NT2/D1 (cell line): Measurements from ENCODE around the gene SLC37A1.
"Not testable (repeated sequence)": the region's sequence is repeated elsewhere in the genome, so short reads cannot be mapped to it uniquely, and the experiment has no call there.

ENCODE experiments used
- DNase-seq: peaks from one replicate; pipeline ENCODE4 v3.0.0-alpha.2; 2011; ENCODE audit warnings: low read depth, low spot score
- H3K27me3 ChIP-seq: 2 replicates; pipeline ENCODE4 v1.6.0; 2011; ENCODE audit warnings: mild to moderate bottlenecking; ENCODE audit not compliant: insufficient read length, insufficient read depth
- H3K36me3 ChIP-seq: 2 replicates; pipeline ENCODE4 v1.6.1; 2011; ENCODE audit warnings: mild to moderate bottlenecking, low read length, mixed read lengths; ENCODE audit not compliant: insufficient read depth, insufficient read length
- H3K4me1 ChIP-seq: 2 replicates; pipeline ENCODE4 v1.5.1; 2011; ENCODE audit not compliant: insufficient read depth, insufficient read length
- H3K4me3 ChIP-seq: 2 replicates; pipeline ENCODE4 v1.5.1; 2011; ENCODE audit warnings: low read depth; ENCODE audit not compliant: insufficient read length
- H3K9ac ChIP-seq: 2 replicates; pipeline ENCODE4 v1.6.0; 2011; ENCODE audit warnings: low read depth; ENCODE audit not compliant: insufficient read length
- H3K9me3 ChIP-seq: 2 replicates; pipeline ENCODE4 v1.5.1; 2011; ENCODE audit warnings: mild to moderate bottlenecking, low read length; ENCODE audit not compliant: insufficient read depth
- SUZ12 ChIP-seq: IDR thresholded peaks from 2 replicates; pipeline ENCODE4 v1.6.1; 2011; ENCODE audit not compliant: insufficient read length, insufficient read depth; ENCODE audit errors: extremely low read depth
- YY1 ChIP-seq: IDR thresholded peaks from 2 replicates; pipeline ENCODE4 v1.6.1; 2011; ENCODE audit not compliant: insufficient read length, insufficient read depth
- ZNF274 ChIP-seq: IDR thresholded peaks from 2 replicates; pipeline ENCODE4 v1.6.1; 2011; ENCODE audit warnings: mild to moderate bottlenecking, low read depth, low read length

Gene SLC37A1

DNA sequence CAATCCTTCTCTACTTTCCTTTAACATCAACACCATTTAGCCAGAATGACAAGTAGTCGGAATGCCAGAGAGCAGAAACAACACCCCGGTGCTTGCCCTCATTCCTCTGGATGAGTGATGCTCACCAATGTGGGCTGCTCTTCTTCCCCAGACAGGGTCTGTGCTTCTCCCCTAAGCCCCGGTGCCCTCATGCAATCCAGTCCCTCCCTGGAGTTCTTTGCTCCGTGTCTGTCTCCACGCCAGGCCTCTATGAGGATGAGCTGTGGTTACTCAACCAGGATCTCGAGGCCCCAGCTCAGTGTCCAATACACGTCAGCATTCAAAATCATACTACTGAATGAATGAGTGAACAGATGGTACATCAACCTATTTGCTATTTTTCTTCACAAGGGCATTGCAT, 110.0 kb downstream of the SLC37A1 start:
- H3K4me1 ChIP-seq, result peaks cover 6% of the 10 kb centered on the region
- peaks cover 24% of the 10 kb centered on the region for H3K27me3 ChIP-seq
- H3K4me3 ChIP-seq, result no peak overlapping the region
- TF ChIP-seq YY1, result no peak
- TF ChIP-seq ZNF274, result no peak
- TF ChIP-seq SUZ12, result no peak
- DNase-seq, result no peak
- no peak overlapping the region for H3K9ac ChIP-seq
- no peaks in the 10 kb centered on the region for H3K36me3 ChIP-seq
- no peaks in the 10 kb centered on the region for H3K9me3 ChIP-seq

DNA sequence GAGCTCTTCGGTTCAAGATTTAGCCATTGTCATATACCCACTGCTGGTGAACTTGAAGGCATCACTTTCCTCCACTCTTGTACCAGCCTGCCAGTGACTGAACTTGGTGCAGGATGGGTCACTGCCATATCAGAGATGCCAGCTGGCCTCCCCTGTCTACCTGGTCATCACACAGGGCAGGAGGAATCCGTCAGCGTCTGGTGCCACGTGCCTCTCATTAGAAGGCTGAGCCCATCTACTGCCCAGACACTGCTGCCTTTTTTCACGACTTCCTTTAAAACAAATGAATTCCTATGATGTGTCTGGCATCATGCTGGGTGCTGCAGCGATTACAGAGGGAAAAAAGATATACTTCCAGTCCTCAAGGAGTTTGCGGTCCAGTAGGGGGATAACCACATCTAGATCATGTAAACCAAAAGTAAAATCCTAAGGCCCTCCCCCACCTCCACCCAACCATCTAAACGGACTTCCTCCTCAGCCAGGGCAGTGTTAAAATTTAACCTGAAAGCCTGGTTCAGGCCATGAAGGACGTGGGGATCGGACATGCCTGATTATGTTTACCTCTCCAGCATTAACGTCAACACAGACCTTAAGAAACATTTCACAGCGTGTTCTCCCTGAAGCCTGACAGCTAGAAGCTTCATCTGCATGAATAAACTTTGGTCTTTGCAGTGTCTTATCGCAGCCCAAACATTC, 110.6 kb downstream of the SLC37A1 start:
- H3K27me3 ChIP-seq, result peaks cover 23% of the 10 kb centered on the region
- no peaks in the 10 kb centered on the region for H3K36me3 ChIP-seq
- TF ChIP-seq SUZ12 (no peak), YY1 (no peak), ZNF274 (no peak)
- H3K9me3 ChIP-seq, result no peaks in the 10 kb centered on the region
- H3K9ac ChIP-seq, result no peak overlapping the region
- no peak overlapping the region for H3K4me3 ChIP-seq
- H3K4me1 ChIP-seq, result peaks cover 6% of the 10 kb centered on the region
- no peak for DNase-seq

DNA sequence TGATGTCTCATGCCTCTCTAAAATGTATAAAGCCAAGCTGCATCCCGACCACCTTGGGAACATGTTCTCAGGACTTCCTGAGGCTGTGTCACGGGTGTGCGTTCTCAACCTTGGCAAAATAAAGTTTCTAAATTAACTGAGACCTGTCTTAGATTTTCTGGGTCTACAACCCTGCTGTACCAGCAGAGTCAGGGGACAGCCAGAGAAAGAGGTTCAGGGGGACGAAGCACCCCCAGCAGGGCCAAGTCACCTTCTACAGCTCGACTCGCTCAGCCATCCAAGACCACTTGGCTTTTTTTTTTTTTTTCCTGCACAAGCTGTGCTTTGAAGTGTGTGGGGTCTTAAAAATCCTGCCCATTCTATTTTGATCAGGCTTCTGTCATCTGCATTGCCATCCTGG, 111.3 kb downstream of the SLC37A1 start:
- Histone ChIP-seq H3K36me3 (no peaks in the 10 kb centered on the region), H3K9me3 (no peaks in the 10 kb centered on the region), H3K27me3 (peaks cover 21% of the 10 kb centered on the region), H3K4me3 (no peak overlapping the region), H3K9ac (no peak overlapping the region), H3K4me1 (peaks cover 6% of the 10 kb centered on the region)
- no peak for TF ChIP-seq YY1
- TF ChIP-seq SUZ12, result no peak
- no peak for TF ChIP-seq ZNF274
- DNase-seq, result no peak

DNA sequence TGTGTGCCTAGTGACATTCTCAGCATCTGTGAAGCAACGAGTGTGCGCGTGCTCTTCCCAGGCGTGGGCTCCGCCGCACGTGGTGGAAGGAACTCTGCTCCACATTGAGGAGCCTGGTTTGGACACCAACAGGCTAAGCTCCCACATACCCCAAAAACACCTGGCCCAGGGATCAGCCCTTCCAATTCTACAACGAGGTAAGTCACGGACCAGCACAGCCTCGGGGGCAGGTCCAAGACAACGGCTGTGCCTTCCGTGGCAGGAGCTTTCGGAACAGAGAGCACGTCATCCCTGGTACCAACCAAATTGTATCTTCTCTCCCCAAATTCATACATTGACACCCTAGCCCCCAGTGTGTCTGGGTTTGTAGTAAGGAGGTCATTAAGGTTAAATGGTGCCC, 112.5 kb downstream of the SLC37A1 start:
- no peak overlapping the region for H3K9ac ChIP-seq
- DNase-seq, result no peak
- TF ChIP-seq YY1 (no peak), ZNF274 (no peak), SUZ12 (no peak)
- no peak overlapping the region for H3K4me3 ChIP-seq
- no peaks in the 10 kb centered on the region for H3K9me3 ChIP-seq
- peaks cover 22% of the 10 kb centered on the region for H3K27me3 ChIP-seq
- H3K36me3 ChIP-seq, result no peaks in the 10 kb centered on the region
- H3K4me1 ChIP-seq, result peaks cover 4% of the 10 kb centered on the region

DNA sequence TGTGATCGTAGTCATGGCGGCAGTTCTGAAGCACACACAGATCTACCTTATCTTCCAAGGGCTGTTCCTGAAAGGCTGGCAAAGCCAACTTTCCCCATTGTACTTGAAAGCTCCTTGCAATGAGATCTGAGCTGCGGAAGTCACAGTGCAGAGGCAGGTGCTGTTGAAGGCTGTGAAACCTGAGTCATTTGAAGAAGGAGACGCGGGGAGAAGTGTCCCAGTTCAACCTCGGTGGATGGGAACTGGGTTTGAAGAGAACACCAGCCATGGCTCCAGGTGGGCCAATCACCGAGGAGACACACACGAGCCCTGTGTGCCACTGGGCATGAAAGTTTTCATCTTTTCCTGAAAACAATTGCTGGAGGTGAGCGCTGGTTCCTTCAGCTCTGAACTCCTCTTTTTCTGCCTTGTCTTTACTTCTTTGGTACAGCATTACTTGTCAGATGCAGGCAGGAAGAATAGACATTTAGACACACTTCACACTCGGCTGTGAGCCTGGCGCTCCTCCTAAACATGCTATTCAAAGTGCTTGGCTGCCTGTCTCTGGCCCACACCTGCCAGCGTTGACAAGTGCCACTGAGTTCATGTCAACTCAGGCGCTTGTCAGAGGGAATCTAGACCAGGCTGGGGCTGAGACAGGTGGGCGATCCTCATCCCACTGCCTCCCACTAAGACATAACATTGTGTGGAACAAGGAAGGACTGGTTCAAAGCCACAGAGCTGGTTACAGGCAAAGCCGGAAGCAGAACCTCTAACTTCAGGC, 114.1 kb downstream of the SLC37A1 start:
- no peaks in the 10 kb centered on the region for H3K9me3 ChIP-seq
- TF ChIP-seq ZNF274, result no peak
- no peak for TF ChIP-seq YY1
- no peak for TF ChIP-seq SUZ12
- no peak overlapping the region for H3K9ac ChIP-seq
- H3K4me3 ChIP-seq, result no peak overlapping the region
- peaks cover 5% of the 10 kb centered on the region for H3K4me1 ChIP-seq
- no peak for DNase-seq
- H3K27me3 ChIP-seq, result peaks cover 23% of the 10 kb centered on the region
- H3K36me3 ChIP-seq, result no peaks in the 10 kb centered on the region

DNA sequence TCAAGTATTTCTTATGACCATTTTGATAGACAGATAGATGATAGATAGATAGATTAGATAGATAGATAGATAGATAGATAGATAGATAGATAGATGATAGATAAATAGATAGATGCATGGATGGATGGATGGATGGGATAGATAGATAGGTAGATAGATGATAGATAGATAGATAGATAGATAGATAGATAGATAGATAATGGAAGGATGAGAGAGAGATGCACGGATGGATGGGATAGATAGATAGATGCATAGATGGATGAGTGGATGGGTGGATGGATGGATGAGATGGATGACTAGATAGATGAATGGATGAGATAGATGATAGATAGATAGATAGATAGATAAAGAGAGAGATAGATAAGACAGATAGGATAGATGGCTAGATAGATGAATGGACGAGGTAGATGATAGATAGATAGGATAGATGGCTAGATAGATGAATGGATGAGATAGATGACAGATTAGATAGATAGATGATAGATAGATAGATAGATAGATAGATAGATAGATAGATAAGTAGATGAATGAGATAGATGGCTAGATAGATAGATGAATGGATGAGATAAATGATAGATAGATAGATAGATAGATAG, 114.9 kb downstream of the SLC37A1 start:
- not testable (repeated sequence) for H3K9me3 ChIP-seq, DNase-seq, H3K4me3 ChIP-seq, H3K4me1 ChIP-seq, H3K9ac ChIP-seq, H3K36me3 ChIP-seq
- peaks cover 19% of the 10 kb centered on the region for H3K27me3 ChIP-seq

DNA sequence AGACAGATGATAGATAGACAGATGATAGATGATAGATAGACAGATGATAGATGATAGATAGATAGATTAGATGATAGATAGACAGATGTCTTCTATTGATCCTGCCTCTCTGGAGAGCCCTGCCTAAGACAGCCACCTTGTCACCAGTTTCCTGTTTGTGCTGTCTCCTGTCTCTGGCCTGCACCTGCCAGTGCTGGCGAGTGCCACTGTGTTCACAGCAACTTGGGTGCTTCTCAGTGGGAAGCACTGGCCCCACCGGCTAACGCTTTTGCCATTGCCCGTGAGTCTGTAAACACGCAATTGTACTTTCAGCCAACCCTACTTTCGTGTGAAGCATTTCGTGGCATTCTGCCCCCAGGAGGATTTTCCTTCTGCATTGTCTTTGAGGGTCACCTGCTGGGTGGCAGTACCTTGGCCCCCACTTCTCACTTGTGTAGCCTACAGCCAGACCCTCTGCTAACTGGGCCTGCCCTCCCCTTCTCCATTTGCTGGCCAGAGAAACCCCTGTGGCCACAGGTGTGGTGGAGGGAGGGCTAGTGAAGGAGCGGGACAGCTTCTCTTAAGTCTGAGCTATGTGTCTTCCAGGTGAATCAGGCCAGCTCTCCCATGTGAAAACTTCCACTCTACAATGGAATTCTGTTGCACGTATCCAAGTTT, 116.4 kb downstream of the SLC37A1 start:
- DNase-seq, result no peak
- H3K9me3 ChIP-seq, result no peaks in the 10 kb centered on the region

More for the DNA sequence above, 116.4 kb downstream of the SLC37A1 start:
- TF ChIP-seq YY1 (no peak), SUZ12 (no peak)
- H3K27me3 ChIP-seq, result peaks cover 22% of the 10 kb centered on the region
- no peak overlapping the region for H3K9ac ChIP-seq
- H3K4me1 ChIP-seq, result peaks cover 7% of the 10 kb centered on the region
- no peaks in the 10 kb centered on the region for H3K36me3 ChIP-seq
- H3K4me3 ChIP-seq, result no peak overlapping the region
